HK-2 (cell line): ENCODE data around the gene ELFN1.

Experiments
- DNase-seq: peaks from one replicate; pipeline ENCODE4 v3.0.0-alpha.2; 2018; ENCODE audit not compliant: unreplicated experiment

The ELFN1 gene

DNA sequence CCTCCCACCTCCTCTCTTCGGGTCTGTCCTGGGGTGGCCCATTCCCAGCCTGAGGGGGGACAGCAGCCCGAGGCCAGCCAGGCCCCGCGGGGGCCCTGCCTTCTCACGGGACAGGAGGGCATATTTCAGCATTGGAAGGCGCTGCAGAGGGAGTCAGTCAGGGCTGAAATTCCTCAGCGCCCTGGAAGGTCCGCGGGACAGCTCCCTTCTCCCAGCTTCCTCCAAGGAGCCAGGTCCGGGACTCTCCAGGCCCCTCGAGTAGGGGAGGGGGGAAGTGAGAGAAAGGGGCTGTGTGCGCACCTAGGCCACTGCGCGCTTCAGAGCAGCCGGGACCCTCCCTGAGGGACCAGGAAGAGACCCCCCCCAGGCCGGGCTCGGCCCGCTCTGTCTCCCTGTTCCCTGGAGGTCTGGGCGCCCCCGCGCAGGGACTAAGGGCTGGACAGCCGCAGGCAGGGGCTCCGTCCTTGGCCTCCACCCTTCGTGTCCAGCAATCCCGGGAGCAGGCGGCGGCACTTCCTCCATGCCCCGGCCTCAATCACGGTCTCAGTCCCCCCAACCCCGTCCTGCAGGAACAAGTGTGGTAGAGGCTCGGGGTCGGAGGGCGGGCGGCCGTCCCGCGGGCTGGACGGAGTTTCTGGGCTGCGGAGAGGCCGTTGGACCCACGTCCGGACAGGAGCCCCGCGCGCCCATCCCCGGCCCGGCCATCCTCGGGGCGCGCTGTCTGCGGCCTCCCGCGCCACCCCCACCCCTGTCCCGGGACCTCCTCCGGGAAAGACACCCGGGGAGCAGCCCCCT, 6.0 kb upstream of the ELFN1 start:
- no peak for DNase-seq

DNA sequence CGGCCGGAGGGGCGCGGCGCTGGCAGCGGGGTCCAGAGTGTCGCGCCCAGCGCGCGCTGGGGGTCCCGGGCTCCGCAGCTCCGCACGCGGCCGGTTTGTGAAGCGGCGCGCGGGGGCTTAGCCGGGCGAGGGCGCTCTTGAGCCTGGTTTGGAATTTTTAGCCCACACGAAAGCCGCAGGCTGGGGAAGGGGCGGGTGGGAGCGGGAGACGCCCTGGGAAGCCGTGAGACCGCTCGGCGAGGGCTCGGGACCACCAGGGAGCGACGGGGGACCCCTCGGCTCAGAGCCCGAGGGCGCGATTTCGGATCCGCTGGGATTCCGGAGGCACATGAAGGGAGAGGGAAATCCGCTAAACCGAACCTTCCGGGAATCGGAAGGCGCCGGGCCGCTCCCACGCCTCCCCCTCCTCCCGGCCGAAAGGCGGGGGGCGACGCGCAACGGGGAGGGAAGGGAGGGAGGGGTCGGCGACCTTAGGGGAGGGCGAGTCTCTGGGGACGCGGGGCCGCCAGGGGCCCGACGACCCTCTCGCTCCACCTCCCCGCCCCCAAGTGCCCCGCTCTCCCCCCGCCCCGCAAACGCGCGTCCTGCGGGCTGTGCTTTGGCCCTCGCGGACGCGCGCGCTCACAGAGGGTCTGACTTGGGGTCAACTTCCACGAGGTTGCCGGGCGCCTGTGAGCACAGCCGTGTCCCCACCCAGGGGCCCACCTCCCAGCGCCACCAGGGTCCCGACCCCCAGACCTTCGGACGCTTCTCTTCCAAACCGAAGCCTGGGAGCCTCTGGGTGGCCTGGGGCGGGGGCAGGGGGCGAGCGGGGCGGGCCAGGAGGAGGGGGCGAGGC, 5.1 kb upstream of the ELFN1 start:
- peak; percentile 71 for DNase-seq

DNA sequence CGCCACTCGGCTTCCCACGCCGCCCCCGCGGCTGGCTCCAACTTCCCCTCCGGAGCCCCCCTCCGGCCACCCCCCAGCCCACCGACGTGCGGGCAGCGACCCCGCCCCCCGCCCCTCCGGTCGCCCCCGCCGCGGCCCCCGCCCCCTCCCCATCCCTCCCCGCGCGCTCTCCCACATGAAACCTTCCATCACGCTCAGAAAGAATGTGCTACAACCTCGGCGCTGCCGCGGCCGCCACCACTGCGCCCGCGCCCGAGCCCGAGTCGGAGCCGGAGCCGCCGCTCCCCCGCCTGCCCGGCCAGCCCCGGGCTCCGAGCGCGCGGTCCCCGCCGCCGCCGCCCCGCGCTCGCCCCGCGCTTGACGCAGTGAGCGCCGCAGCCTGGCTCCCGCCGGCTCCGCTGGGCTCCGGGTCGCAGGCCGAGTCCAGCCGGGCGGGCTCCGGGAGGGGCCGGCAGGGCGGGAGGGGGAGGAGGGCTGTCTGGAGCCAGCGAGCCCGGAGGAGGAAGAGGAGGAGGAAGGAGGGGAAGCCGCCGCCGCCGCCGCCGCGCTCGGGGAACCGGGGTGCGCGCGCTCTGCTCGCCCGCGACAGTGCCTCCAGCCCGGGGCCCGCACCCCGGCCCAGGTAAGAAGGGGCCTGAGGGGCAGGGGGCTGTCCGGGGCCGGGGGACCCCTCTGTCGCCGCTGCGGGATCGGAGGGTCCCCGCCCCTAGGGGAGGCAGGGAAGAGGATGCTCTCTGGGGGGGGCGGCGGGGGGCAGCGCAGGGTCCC, 4.3 kb upstream of the ELFN1 start:
- peak; percentile 64 for DNase-seq

DNA sequence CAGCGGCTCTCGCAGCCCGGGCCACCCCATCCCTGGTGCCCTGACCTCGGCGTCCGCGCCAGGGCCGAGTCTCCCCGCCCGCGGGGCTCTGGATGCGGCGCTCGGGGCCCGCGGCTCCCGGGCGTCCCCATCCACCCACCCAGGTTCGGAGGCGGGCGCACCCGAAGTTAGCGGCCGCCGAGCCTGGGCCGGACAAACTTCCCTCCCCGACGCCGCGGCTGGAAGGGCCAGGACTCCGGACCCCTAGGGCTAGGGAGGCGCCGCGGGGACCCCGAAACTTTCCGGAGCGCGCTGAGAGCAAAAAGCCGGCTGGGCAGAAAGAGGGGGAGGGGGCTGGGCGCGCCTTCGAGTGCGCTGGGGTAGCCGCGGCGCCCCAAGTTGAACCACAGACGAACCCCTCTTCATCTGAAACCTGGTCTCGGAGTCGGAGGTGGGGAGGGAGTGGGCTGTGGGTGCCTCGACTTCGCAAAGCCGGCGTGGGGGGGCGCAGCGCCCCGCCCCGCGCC, 3.7 kb upstream of the ELFN1 start:
- DNase-seq = no peak

DNA sequence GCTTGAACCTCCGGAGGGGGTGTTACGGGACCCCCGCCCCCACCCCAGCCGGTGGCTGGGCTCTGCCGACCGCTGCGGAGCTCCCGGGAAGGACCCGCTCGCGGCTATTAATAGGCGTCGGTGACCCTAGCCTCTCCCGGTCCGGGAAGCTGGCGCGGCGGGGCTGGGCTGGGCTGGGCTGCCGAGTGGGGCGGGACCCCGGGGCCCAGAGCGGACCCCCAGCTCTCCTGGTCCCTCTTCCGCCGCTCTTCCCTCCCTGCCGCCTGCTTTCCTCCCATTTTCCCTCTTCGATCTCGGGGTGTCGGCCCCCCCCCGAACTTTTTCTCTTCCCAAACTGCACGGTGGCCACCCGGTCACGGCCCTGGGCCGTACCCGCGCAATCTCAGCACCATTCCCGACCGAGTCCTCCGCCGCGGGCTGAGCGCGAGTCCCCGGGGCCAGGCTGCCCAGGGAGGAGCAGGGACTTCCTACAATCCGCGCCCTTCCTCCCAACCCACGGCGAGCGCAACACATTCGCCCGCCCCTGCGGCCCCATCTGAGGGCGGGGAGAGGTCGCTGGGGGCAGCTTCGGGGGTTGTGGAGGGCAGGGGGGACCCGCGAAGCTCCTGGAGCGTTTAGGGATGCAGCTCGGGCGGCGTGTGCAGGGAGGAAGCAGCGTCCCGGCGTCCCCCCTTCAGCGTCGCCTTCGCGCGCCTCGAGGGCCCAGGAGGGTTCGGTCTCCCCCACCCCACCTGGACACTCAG, 3.1 kb upstream of the ELFN1 start:
- DNase-seq = no peak

DNA sequence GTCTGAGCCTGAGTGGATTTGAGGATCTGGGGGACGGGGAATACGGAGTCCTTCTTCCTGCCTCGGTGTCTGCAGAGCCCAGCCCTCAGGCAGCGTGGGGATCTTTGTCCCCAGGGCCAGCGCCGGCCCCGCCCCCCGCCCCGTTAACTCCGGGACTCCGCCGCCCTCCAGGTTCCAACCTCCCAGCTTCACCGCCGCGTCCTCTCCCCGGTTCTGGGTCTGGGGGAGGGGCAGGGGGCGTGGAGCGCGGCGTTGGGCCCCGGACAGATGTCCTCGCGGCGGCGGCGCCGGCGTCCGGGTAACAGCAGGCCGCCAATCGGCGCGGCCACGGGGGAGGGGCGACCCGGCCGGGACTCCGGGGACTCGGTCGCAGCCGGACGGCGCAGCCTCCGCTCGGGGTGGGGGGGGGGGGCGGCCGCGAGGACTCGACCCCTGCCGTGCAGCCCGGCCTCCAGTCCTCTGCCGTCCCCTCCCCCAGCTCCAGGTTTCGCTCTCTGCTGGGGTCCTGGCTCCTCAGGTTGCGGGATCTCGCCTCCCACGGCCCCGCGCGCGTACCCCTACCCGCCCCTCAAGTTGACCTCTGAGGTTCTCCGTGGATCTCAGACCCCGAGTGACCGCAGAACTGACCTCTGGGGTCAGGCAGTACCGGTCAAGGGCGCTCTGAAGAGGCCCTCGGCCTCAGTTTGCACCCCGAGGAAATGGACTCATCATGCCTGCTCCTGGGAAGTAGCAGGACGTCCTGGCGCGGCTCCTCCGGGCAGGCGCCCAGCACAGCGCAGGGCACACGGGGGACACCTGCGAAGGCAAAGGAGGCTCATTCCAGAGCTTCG, 2.3 kb upstream of the ELFN1 start:
- no peak for DNase-seq

DNA sequence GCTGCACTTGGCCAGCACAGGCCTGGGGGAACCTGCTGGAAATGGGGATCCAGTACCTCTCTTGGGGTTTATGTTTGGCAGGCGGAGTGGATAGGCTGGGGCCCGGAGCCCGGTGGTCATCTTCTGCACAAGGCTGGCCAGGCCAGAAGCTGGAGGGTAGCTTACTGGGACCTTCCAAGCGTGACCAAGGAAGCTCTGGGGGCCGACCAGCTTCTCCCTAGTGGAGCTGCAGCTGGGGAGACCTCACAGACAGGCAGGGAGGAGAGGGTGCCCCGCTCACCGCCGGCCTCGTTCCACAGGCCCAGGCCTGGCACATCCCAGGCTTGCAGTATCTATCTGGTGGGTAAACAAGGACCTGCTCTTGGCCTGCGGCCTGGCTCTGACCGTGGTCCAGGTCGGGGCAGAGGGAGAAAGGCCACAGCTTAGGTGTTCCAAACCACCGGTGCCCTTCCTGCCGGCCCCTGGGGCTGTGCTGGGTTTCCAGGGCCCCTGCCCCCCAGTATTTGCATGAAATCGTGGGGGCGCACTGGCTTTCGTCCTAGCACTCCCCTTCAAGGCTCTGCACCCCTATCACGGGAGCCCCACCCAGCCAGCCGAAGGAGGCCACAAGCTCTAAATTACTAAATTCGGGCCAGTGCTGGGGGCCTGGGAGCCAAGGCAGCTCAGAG, 1.5 kb upstream of the ELFN1 start:
- no peak for DNase-seq

DNA sequence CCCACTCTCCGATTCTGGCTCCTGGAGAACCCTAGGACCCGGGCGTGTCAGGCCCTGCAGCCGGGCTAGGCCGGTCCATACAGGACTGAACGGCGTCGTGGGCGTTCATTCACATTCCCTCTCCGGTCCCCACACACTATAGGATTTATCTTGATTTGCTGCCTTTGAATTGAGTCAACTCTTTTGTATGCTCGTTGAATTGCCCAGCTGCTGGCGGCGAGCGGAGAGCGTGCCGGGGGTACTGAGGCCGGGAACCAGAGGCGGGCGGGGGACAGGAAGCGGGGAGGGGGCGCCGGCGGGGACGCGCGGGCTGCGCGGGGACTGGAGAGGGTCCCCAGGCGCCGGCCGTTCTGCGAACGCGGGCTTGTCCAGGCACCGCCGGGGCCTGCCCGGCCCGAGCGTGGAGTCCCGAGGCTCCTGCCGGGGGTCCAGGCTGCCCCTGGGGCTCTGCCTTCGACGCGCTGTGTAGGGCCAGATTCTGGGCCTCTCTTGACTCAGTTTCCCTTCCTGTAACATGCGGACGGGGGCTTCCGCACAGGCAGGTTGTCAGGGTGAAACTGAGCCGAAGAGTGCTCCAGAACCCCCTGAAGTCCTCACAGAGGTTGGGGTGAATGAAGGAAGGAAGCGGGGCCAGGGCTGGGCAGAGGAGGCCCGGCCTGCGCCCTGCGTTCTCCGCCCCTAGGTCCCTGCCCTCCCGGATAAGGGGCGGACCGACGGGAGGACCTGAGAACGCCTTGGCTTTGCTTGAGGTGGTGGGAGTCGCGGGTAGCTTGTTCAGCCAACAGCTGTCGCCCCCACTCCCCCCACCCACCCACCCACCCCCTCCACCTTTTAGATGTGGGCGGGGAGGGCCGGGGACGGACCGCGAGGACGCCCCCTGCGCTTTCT, 769 bp upstream of the ELFN1 start:
- no peak for DNase-seq

DNA sequence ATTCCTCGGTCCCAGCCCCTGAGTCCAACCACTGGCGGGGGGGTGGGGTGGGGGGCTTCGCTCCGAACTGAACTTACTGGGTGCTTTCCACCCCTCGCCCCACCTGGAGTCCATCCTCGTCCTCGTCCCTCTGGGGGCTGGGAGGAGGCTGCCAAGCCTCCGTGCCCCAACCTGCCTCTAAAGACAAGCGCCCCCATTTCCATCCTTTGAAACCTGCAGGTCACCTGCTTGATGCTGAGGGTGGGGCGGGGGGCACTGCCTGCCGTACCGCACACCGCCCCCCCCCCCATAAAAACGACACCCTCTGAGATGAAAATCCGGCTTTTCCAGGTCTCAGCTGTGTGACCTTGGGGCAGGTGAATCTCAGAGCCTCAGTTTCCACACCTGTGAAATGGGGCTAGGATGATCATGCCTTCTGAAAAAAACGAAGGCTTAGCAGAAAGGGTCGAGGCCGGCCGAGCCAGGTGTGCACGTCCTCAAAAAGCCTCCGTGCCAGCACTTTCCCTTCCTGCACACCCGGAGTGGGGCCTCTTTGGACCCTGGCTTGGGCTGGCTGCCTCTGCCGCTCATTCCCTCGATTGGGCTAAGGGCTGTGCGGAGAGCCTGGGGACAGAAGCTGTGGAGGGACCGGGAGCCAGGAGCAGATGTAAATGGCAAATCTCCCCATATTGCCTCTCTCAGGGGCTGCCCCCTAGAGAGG, 967 bp downstream of the ELFN1 start:
- DNase-seq = no peak

DNA sequence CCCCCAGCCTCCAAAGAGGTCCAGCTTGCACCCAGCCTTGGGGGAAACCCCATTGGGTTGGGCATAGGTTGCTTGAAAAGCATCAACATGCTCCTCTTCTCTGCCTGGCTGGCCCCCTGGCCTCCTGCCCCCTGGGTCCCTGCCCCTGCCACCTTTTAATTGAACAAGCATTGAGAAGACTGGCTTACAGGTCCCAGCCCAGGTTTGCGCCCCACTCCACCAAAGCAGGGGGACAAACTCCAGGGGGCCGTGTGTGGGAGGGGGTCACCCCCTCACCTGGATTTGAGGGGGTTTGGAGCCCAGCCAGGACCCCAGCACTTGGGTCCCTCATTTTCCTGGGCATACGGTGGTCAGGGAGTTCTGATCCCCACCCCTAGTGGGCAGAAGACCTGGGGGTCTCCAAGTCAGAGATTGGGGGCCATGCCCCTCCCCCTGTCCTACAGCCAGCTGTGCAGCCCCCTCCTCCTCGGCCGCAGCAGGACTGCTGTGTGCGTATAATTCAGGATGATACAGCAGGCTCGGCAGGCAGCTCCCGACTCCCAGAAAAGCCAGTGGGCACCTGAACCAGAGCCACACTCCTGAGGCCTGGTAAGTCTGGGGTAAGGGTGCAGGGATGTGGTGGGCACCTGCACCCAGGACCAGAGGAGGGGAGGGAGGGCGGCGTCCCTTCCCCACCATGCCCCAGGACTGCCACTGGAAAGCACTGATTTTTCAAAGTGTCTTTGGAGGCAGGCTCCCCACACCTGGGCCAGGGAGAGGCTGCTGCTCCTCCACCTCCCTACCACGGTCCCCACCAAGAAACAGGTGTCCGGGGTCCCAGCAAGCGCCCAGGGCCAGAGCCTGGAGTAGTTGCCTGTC, 1.7 kb downstream of the ELFN1 start:
- no peak for DNase-seq

DNA sequence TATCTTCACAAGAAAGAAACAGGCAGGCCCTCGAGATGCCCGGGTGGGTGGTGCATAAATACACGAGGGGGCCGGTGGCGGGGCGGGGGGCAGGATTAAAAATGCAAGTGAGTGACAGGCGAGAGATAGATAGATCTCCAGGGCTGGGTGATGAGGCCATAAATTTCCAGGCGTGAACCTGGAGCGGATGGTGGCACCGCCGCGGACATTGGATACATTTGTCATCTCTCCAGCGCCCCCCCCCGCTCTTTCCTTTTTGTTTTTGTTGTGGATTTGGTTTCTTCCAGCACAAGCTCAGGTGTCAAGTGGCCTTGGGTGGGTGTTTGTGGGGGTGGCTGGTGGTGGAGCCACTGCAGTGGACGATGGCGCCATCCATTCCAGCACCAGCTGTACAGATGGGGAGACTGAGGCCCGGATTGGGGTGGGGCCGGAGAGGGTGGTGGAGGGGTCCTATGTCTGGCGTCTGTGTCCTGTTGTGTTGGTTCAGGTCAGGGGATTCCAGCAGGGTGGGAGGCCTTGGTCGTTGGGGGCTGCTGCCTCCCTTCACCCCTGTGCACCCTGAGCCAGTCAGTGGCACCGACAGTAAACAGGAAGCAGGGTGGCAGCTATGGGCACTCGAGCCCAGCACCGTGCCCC, 2.9 kb downstream of the ELFN1 start:
- DNase-seq = no peak

DNA sequence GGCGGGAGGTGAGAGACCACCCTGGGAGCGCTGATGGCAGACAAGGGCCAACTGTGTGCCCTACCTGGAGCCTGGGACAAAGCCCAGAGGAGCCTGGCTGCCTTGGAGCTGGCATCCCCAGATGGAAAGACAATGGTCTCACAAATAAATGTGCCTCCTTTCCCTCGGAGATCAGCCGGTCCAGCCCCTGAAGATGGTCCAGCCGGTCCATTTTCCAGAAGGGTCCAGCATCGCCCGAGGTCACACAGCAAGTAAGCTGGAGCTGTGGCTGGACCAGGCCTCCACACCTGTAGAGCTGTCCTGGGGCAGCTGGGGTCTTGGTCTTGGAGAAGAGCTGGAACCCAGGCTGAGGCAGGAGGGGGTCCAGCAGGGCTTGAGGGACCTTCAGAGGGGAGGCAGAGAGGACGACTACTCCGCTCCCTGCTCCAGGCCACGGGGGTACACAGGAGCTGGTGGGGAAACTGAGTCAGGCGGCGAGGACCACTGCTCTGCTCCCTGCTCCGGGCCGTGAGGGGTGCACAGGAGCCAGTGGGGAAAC, 3.6 kb downstream of the ELFN1 start:
- DNase-seq = no peak

DNA sequence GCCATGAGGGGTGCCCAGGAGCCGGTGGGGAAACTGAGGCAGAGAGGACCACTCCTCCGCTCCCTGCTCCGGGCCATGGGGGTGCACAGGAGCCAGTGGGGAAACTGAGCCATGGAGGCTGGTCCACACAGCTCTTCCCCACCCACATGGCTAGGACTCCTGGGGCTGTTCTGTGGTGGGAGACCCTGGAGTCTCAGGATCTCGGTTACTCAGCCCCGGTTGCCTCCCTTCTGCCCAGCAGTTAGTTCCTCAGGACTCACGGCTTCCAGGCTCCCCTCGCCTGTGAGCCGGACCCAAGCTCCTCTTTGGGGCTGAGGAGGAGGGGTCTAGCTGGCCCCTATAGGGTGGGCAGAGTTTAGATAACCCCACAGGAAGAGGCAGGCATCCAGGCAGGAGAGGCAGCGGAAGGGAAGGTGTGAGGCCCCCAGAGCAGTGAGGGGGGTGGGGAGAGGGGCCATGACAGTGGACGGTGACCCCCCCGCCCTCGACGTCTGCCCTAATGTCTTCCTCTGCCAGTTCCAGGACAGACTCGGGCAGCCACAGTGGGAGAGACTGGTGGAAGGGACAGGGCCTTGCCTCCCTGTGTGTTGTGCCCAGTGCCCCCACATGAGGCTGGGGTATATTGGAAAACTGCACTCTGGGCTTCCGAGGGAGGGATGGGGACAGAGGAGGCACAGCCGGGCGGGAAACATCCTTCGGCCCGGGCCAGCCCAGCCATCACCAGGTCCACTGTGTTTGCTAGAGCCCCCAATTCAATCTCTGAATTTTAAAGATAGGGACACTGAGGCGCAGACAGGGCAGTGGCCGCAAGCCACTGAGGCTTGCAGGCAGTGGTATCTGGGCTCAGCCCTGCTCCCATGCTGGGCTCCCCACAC, 4.3 kb downstream of the ELFN1 start:
- no peak for DNase-seq

DNA sequence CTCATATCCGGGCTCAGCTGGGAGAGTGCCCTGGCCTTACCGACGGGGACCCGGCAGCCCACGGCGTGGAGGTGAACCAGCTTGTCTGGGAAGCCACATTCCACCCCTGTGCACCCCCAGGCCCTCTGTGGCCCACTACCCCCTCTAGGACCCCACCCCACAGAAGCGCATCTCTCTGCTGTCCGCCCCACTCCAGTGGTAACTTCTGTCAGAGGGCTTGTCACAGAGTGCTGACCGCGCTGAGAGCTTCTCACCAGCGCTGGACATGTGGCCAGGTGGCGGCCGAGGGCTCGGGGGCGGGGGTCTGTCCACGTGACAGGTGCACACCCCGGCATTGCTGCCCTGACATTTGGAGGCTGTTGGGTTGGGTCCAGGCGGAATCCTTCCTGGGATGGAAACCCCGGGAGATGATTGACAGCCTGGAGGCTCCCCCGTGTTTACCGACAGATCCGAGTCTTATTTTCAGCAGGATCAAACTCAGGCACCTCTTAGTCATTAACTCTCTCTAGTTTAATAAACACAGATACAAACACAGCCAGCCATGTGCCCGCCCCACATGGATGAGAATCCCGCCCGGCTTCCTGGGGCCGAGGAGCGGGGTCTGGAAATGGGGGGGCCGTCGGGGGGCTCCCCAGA, 5.1 kb downstream of the ELFN1 start:
- DNase-seq = no peak
